Panc1 (cell line): ENCODE results near the gene KRTDAP. TPM values are rescaled to one million over a fixed set of nuclear protein-coding genes. Genes with fewer than 3 reads are reported as not detected.

Experiments
- ATAC-seq: fragments of 200-7000 bp; cut with Tn5 transposase; 2 replicates; pipeline ENCODE4 v1.9.1; 2020; ENCODE audit warnings: mild to moderate bottlenecking, moderate library complexity
- Bru-seq: library from RNA; stranded (reverse); fragments of 400-500 nt; gene quantifications from one replicate; lab custom pipeline; 2021; lab: Mats Ljungman, UMichigan
- BruChase-seq, 2 experiments: library from RNA; stranded (reverse); fragments of 400-500 nt; gene quantifications; one replicate each; lab custom pipeline; 2021; lab: Mats Ljungman, UMichigan
- BruUV-seq: library from RNA; stranded (reverse); fragments of 400-500 nt; replicated peaks from 2 replicates; lab custom pipeline; 2021; lab: Mats Ljungman, UMichigan
- CTCF ChIA-PET: fragments of 300-600 bp; sonication (Branson Sonifier 250); formaldehyde crosslinking; loops from one replicate; lab custom pipeline; 2022; ENCODE audit warnings: antibody characterized with exemption; lab: Charles Lee
- POLR2A ChIA-PET: fragments of 300-600 bp; sonication (Branson Sonifier 250); formaldehyde crosslinking; loops from one replicate; lab custom pipeline; 2022; ENCODE audit warnings: antibody characterized with exemption; lab: Charles Lee
- DNase-seq: peaks from one replicate; pipeline ENCODE4 v3.0.0-alpha.2; 2010; ENCODE audit warnings: low read depth, low spot score
- H3K27ac ChIP-seq: 2 replicates; pipeline ENCODE4 v1.5.1; 2011; ENCODE audit warnings: mild to moderate bottlenecking, low read length, inconsistent platforms
- H3K27me3 ChIP-seq: fragments of 200-500 bp; sonication (Bioruptor generic); 2 replicates; pipeline ENCODE4 v1.6.0; 2014; ENCODE audit warnings: low read length, inconsistent platforms; ENCODE audit not compliant: control insufficient read depth, insufficient read depth
- H3K36me3 ChIP-seq: fragments of 200-500 bp; sonication (Bioruptor generic); 2 replicates; pipeline ENCODE4 v1.5.1; 2014; ENCODE audit warnings: inconsistent platforms, mild to moderate bottlenecking, low read length, moderate library complexity; ENCODE audit not compliant: control insufficient read depth, insufficient read depth
- H3K4me1 ChIP-seq: 2 replicates; pipeline ENCODE4 v1.5.1; 2011; ENCODE audit warnings: inconsistent platforms, mild to moderate bottlenecking, low read length, moderate library complexity; ENCODE audit not compliant: control insufficient read depth, insufficient read depth
- H3K4me3 ChIP-seq, 2 experiments: 2 replicates each; pipeline ENCODE4 v1.5.1; 2011 to 2012; ENCODE audit warnings: low read depth in 2 of 2, low read length in 2 of 2, mild to moderate bottlenecking in 2 of 2, inconsistent platforms in 1 of 2, moderate library complexity in 1 of 2
- H3K9me3 ChIP-seq: fragments of 200-500 bp; sonication (Bioruptor generic); 2 replicates; pipeline ENCODE4 v1.5.1; 2014; ENCODE audit warnings: low read depth, mild to moderate bottlenecking, inconsistent platforms, low read length, moderate library complexity; ENCODE audit not compliant: control insufficient read depth, insufficient read depth
- CTCF ChIP-seq: fragments of 450-650 bp; IDR thresholded peaks from 2 replicates; pipeline ENCODE4 v1.5.1; 2017; ENCODE audit warnings: mild to moderate bottlenecking
- POLR2AphosphoS5 ChIP-seq: IDR thresholded peaks from 2 replicates; pipeline ENCODE4 v1.6.1; 2012; ENCODE audit warnings: mild to moderate bottlenecking, low read depth, low read length, moderate library complexity
- REST ChIP-seq, 2 experiments: IDR thresholded peaks; 2 replicates each; pipeline ENCODE4 v1.6.1; 2011 to 2012; ENCODE audit warnings: low read depth in 2 of 2, control low read depth in 1 of 2, low read length in 1 of 2, mild to moderate bottlenecking in 1 of 2, moderate library complexity in 1 of 2; ENCODE audit not compliant: insufficient read depth in 1 of 2
- SIN3A ChIP-seq: IDR thresholded peaks from 2 replicates; pipeline ENCODE4 v1.6.1; 2012; ENCODE audit warnings: low read depth, mild to moderate bottlenecking, low read length, moderate library complexity, borderline replicate concordance; ENCODE audit not compliant: insufficient read depth
- TCF7L2 ChIP-seq: IDR thresholded peaks from 2 replicates; pipeline ENCODE4 v1.6.1; 2011; ENCODE audit warnings: mild to moderate bottlenecking, low read depth, low read length, inconsistent platforms
- in situ Hi-C: cut with HindIII; loops from 2 replicates; pipeline ENCODE4 v1.10.0; 2016; ENCODE audit warnings: low sequenced_read_pairs, low pct_unique_long_range_greater_than_20kb
- intact Hi-C: fragments of 100-400 bp; cut with micrococcal nuclease; formaldehyde crosslinking; loops from one replicate; pipeline ENCODE4 v1.10.0; 2022; ENCODE audit not compliant: unreplicated experiment
- long read RNA-seq: library from polyadenylated mRNA; unstranded; transcript quantifications from one replicate; pipeline ENCODE4 v2.0.0, GENCODE V29; 2021; ENCODE audit not compliant: unreplicated experiment
- polyA plus RNA-seq: library from polyadenylated mRNA; unstranded; fragments of >200 nt; gene quantifications from one replicate; pipeline ENCODE4 v1.2.1, GENCODE V29; 2012; ENCODE audit warnings: missing spikeins; ENCODE audit not compliant: insufficient read length
- total RNA-seq: library from RNA; stranded (reverse); gene quantifications from one replicate; pipeline ENCODE4 v1.2.1, GENCODE V29; 2021; ENCODE audit not compliant: unreplicated experiment

KRTDAP gene
- total RNA-seq (not detected), Bru-seq, nascent RNA (not detected), BruChase-seq, experiment 1, labeled RNA remaining after a 2-hour chase (not detected), BruChase-seq, experiment 2, labeled RNA remaining after a 6-hour chase (not detected)
- not detected for polyA plus RNA-seq
- long read RNA-seq: 0 reads

GRCh38 chr19:35490364-35490763 lies at the start of gene KRTDAP:
KRTDAP (minus strand) TSS chr19:35490464; CDS start chr19:35490442, 22 bp downstream.
- Histone ChIP-seq H3K36me3 (no peaks in the 10 kb centered on the region), H3K4me1 (no peaks in the 10 kb centered on the region), H3K4me3 (no peak within 1 kb of the TSS), H3K9me3 (no peaks in the 10 kb centered on the region), H3K27me3 (peaks cover 22% of the 10 kb centered on the region), H3K27ac (no peak within 1 kb of the TSS)
- intact Hi-C loops (loop anchor here (10.0 kb wide), 1 partner anchor 136 kb away; the partner anchor contains the start of gene FFAR3), in situ Hi-C loops (no loop called here)
- no peak for DNase-seq
- ChIA-PET CTCF (interaction anchor here (0.7 kb wide), 1 partner anchor 155 kb away, joined by 3 read pairs; no protein-coding TSS in a partner anchor), POLR2A (no interaction called here)
- TF ChIP-seq SIN3A (no peak), REST (IDR thresholded peaks at IDR 0.05; ENCODE audit: insufficient read depth in 1 of 2, low read depth in 2 of 2, low read length in 1 of 2) (no peak)
- BruUV-seq: no TSS peak
- ATAC-seq: no peak

- no peaks in the 10 kb centered on the region for H3K27me3 ChIP-seq
- no peak overlapping the region for H3K4me3 ChIP-seq
- BruUV-seq: no TSS peak
- no peak overlapping the region for H3K27ac ChIP-seq
- peaks cover 4% of the 10 kb centered on the region; the same call in 1 of the 2 replicates for H3K36me3 ChIP-seq
- peaks cover 6% of the 10 kb centered on the region; the same call in 1 of the 2 replicates for H3K4me1 ChIP-seq
- in situ Hi-C loops: no loop called here
- ChIA-PET POLR2A (no interaction called here), CTCF (no interaction called here)
- no peak for ATAC-seq
- intact Hi-C loops: no loop called here
- no peak for TF ChIP-seq CTCF
- TF ChIP-seq TCF7L2: no peak
- no peak for TF ChIP-seq SIN3A
- no peak for TF ChIP-seq REST (IDR thresholded peaks at IDR 0.05; ENCODE audit: insufficient read depth in 1 of 2, low read depth in 2 of 2, low read length in 1 of 2)
- TF ChIP-seq POLR2AphosphoS5: no peak
- no peak for DNase-seq
- no peaks in the 10 kb centered on the region for H3K9me3 ChIP-seq
Observed at GRCh38 chr19:35539850-35540249, 49.6 kb upstream of the KRTDAP start.
